GM12874 (cell line): ENCODE measurements around the gene POP4.

Experiments
- TF ChIP-seq, protein P1 (sequence below): IDR thresholded peaks from 2 replicates; pipeline ENCODE4 v1.5.1; 2011; ENCODE audit warnings: low read depth, mild to moderate bottlenecking, control low read depth, low read length, moderate library complexity; ENCODE audit not compliant: insufficient read depth

Gene POP4

DNA sequence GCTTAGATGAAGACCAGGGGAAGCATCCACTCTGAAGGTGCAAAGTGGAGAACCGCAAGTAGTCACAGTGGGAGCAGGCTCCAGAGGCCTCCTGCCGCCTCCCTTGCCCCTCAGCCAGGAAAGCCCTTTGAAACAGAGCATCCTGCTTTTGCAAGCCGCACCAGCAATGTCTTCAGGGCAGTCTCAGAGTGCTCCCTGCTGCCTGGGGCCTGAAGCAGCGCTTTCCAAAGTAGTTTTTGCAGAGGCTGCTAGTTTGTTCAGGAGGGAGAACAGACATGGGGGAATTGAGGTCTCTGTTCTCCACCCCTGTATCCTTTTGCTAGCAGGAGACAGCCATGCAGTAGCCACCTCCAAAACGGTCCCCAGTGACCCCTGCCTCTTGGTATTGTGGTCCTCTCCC is 15.8 kb upstream of the POP4 start:
- TF ChIP-seq, protein P1, sequence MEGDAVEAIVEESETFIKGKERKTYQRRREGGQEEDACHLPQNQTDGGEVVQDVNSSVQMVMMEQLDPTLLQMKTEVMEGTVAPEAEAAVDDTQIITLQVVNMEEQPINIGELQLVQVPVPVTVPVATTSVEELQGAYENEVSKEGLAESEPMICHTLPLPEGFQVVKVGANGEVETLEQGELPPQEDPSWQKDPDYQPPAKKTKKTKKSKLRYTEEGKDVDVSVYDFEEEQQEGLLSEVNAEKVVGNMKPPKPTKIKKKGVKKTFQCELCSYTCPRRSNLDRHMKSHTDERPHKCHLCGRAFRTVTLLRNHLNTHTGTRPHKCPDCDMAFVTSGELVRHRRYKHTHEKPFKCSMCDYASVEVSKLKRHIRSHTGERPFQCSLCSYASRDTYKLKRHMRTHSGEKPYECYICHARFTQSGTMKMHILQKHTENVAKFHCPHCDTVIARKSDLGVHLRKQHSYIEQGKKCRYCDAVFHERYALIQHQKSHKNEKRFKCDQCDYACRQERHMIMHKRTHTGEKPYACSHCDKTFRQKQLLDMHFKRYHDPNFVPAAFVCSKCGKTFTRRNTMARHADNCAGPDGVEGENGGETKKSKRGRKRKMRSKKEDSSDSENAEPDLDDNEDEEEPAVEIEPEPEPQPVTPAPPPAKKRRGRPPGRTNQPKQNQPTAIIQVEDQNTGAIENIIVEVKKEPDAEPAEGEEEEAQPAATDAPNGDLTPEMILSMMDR: no peak

DNA sequence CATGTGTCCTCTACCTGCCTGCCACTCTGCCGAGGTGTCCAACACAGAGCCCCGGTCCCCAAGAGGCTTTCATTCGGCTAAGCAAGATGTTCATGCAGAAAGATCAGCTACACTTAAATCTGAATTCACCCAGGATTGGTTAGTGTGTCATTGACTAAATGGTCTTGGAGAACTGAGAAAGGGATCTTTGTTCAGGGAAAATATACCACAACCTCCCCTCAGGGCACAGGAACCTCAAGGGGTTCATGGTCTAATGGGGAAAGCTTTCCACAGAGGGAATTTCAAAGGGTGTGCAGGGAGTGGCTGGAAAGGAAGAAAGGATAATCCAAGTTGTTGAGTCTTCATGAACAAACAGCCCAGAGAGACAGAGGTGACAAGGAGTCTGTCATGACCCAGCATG is 14.4 kb upstream of the POP4 start:
- TF ChIP-seq, protein P1: no peak

DNA sequence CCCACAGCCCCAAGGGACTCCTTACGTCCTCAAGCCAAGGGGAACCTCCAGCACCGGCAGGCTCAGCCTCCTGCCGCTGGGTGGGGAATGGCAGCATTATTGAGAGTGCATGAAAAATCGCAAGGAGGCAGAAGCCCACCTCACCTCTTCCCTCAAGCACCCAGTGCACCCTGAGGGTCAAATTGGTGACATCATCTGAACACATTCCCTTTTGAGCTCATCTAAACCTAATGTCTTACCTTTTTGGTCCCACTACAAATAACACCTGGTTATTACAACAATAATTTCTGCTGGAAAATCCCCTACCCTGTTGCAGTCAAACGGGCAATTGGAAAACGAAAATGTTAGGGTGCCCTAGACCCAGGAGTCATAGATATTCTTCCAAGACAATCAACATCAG is 12.2 kb upstream of the POP4 start:
- TF ChIP-seq, protein P1: no peak

DNA sequence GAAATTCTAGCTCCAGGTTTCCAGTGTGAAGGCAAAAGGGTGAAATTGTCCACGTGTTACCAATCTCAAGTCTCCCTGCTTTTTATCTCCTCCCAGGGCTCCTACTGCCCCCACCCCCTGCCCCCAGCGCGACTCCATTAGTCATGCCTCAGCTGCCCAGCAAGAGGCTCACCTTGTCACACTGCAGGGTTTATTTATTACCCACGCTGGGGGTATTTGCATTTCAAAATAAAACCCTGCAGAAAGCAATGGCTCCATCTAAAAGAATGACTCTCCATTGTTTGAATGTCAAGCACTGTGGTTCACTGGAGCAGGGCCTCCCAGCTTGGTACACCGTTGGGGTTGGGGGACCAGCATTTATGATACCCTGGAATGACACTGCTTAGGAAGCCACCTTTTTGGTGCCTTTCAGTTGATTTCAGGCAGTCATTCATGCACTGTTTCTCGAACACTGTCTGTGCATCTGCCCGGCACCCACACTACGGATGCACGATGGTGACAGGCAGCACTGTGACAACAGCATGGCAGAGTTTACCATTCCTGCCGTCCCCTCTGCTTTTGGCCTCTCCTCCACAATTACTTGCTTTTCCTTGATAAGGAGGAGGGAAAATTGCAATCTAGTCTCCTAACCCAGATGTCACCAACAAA is 9.9 kb upstream of the POP4 start:
- TF ChIP-seq, protein P1: no peak

DNA sequence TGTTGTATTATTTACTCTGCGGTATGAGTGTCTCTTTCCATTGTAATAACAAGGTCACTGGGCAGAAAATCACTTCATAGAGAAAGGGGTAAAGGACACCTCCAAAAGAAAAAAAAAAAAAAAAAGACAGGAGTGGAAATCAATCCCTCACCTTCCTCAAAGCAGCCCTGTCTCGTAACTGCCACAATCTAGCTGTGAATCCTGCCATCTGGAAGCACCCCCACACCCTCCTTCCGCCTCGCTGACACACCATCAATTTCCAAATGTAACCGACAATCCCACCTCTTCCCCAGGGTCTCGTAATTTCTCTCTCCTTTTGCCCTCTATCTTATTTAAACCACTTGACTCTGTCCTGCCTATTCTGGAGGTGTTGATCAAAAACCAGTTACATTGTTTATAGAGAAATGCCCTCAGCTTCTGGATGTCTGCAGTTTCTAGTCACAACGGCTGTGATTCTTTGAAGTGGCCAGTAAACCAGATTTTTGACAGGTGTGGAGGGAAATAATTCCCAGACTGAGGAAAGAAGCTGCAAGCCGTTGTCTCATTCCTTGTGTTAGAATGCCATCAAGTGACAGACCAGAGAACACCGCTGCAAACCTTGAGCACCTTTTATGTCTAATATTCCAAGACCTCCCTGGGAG is 9.1 kb upstream of the POP4 start:
- TF ChIP-seq, protein P1: no peak

DNA sequence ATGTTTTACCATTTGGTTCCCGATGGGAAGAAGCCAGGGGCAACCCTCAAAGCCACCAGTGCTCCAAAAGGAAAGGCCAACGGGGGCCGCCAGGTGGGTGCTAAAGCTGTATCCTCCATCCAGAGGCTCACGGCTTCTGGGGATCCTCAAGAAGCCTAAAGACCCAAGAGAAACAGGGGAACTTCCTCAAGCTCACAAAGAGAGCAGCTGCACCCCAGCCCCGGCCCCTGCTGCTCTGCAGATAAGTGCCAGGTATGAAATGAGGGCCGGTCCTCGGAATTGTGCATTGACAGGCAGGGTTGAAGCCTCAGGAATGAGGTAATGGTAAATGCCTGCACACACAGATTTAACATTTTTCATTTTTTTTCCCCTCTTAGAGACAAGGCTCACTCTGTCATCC is 8.0 kb upstream of the POP4 start:
- TF ChIP-seq, protein P1: no peak

DNA sequence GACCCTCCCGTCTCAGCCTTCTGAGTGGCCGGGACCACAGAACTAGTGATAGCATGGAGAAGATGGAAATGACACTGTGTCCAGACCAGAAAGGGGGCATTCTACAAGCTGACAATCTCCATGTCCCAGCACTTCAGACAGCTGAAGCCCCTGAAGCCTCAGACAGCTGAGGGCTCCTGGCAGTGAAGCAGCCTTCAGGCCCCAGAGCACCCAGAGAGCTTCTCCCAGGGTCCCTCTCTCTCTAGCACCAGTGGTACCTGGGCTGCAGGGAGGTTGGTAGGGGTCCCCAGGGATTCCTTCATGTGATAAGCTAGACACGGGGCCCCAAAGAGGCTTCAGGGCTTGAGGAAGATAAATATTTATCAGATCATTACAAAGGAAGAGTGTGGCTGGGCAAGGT is 7.6 kb upstream of the POP4 start:
- TF ChIP-seq, protein P1: no peak

DNA sequence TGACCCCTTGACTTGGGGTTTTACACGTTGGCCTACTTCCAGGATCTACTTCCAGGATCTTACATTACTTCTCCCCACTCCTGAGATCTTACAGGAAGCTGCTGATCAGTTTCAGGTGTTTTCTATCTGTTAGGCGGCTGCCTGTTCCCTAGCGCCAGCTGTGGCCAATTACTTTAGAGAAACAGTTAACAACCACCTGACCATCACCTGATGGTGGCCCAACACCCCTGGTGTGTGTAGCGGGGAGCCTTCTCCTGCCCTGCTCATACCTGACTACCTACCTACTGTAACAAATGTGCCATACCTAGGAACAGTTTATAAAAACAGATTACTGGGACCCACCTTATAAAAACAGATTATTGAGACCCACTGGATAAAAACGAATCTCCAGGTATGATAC is 2.8 kb upstream of the POP4 start:
- TF ChIP-seq, protein P1: no peak
